BJ (cell line): Measurements from ENCODE around the gene C4orf50. TPM values are rescaled to one million over a fixed set of nuclear protein-coding genes. Genes with fewer than 3 reads are reported as not detected.

Experiments used
- CTCF ChIA-PET: fragments of 350-600 bp; formaldehyde crosslinking; extraction: SDS; loops from one replicate; lab custom pipeline; 2021; ENCODE audit warnings: antibody characterized with exemption, inconsistent platforms; lab: Yijun Ruan, JAX
- POLR2A ChIA-PET: fragments of 300-600 bp; sonication (Branson Sonifier 250); formaldehyde crosslinking; extraction: SDS; loops from one replicate; lab custom pipeline; 2021; ENCODE audit warnings: antibody characterized with exemption; lab: Charles Lee
- DNase-seq: peaks from one replicate; pipeline ENCODE4 v3.0.0-alpha.2; 2011; ENCODE audit warnings: low read depth
- H3K27me3 ChIP-seq: 2 replicates; pipeline ENCODE4 v1.6.0; 2011; ENCODE audit warnings: low read length; ENCODE audit not compliant: control insufficient read depth, insufficient read depth
- H3K36me3 ChIP-seq: 2 replicates; pipeline ENCODE4 v1.5.1; 2011; ENCODE audit warnings: low read length; ENCODE audit not compliant: control insufficient read depth, insufficient read depth
- H3K4me3 ChIP-seq: 2 replicates; pipeline ENCODE4 v1.5.1; 2011; ENCODE audit warnings: low read depth, mild to moderate bottlenecking, control low read depth, low read length
- CTCF ChIP-seq: IDR thresholded peaks from 2 replicates; pipeline ENCODE4 v1.5.1; 2011; ENCODE audit warnings: low read depth, mild to moderate bottlenecking, control low read depth, inconsistent platforms, low read length, moderate library complexity; ENCODE audit not compliant: insufficient read depth
- polyA plus RNA-seq: library from polyadenylated mRNA; depleted of rRNA; stranded (reverse); fragments of >200 nt; gene quantifications from 2 replicates; pipeline ENCODE4 v1.2.3, GENCODE V29; 2011

The C4orf50 gene
- polyA plus RNA-seq, 1 experiment, result not detected

DNA sequence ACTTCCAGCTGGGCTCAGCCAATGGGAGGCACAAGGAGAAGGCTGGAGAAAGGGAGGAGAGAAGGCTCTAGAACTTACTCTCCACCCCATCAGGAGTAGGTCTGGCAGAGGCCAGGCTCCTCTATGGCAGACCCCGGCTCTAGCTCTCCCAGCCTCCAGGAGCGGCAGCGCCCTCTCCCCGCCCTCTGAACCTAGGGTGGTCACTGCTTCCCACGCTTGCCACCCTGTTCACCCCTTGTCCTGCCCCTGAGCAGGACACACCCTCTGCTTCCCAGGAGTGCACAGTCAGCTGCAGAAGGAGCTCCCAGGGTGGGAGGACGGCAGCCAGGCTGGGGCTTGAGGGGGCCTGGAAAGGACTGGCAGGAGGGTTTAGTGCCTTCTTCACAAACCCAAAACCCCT lies 72.3 kb downstream of the C4orf50 start:
- Histone ChIP-seq H3K4me3 (no peak overlapping the region), H3K36me3 (no peaks in the 10 kb centered on the region), H3K27me3 (no peaks in the 10 kb centered on the region)
- CTCF ChIA-PET, result no interaction called here
- DNase-seq, result no peak
- POLR2A ChIA-PET, result no interaction called here
- no peak for TF ChIP-seq CTCF

DNA sequence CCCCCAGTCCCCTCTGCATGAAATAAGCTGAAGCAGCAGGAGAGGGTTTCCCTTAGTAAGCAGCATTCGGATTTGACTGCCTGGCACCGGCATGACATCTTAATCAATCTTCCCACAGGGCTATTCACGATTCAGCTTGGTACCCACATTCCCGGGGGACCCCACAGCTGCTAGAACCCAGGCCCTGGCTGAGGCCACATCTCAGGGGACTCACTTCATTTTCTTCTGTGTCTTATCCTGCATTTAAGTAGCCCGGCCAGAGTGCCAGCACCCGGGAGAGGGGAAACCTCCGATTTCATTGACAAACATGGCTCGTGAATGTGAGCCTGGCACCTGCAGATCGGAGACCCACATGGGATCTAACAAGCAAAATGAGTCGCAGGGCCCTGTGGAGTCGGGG lies 73.1 kb downstream of the C4orf50 start:
- Histone ChIP-seq H3K27me3 (no peaks in the 10 kb centered on the region), H3K36me3 (no peaks in the 10 kb centered on the region), H3K4me3 (no peak overlapping the region)
- POLR2A ChIA-PET, result no interaction called here
- DNase-seq, result no peak
- CTCF ChIA-PET, result no interaction called here
- no peak for TF ChIP-seq CTCF

DNA sequence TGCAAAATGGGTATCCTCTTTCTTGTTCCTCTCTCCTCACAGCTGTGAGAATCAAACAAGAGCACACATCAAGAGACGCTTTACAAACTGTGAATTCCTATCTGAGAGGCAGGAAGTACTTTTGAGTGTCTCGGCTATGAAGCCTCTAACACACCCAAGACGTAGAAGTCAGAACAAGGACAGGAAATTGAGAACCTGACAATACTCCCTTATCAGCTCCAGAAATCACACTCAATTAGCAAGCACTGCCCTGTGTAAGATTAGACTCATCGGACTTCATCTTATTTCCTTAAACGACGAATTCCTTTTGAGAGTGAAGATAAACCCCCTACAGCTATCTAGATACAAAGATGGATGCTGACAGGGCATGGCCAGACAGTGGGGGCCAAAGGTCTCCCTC lies 74.7 kb downstream of the C4orf50 start:
- Histone ChIP-seq H3K36me3 (no peaks in the 10 kb centered on the region), H3K27me3 (no peaks in the 10 kb centered on the region), H3K4me3 (no peak overlapping the region)
- ChIA-PET POLR2A (no interaction called here), CTCF (no interaction called here)
- no peak for TF ChIP-seq CTCF
- no peak for DNase-seq

DNA sequence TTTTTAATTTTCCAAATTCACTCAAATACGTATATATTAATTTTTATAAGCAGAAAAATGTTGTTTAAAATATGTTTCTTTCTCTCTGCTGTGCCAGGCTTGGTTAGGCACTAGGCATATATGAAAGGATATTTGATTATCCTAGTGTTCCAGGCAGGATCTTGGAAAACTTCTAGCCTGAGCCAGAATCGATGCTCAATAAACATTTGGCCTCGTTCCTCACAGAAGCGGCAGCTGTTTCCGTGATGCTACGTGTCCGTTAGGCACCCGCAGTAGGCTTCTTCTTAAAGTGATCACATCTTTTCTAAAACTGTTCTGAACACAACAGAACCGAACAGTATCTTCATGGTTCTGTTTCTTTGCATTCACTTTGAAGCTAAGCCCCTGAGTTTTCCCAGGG lies 75.3 kb downstream of the C4orf50 start:
- ChIA-PET POLR2A (no interaction called here), CTCF (no interaction called here)
- no peak for DNase-seq
- TF ChIP-seq CTCF, result no peak
- Histone ChIP-seq H3K4me3 (no peak overlapping the region), H3K27me3 (no peaks in the 10 kb centered on the region), H3K36me3 (no peaks in the 10 kb centered on the region)

DNA sequence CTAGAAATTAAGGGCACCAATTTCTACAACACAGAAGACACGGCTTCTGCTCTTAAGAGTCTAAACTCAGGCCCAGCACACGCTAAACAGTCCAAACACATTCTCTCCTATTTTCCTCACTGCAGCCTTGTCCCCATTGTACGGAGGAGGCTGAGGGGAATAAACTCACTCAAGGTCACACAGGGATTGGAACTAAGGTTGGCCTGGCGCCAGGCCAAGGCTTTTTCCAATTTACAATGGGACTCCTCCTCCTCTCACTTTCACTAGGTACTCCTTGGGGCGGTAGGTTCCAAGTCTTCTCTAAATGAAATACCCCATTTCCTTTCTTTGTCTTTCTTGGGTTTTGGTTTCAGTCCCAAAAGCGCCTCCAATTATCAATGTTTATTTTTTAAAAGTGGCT lies 76.6 kb downstream of the C4orf50 start:
- no peak for DNase-seq
- no peak for TF ChIP-seq CTCF
- no peaks in the 10 kb centered on the region for H3K27me3 ChIP-seq
- ChIA-PET POLR2A (no interaction called here), CTCF (no interaction called here)
- no peaks in the 10 kb centered on the region for H3K36me3 ChIP-seq
- no peak overlapping the region for H3K4me3 ChIP-seq
